HG03558 (cell line): ENCODE data around the gene BAHD1.

Source experiments
- ATAC-seq: cut with Tn5 transposase; IDR thresholded peaks from one replicate; pipeline ENCODE4 v1.9.1; 2021; ENCODE audit warnings: moderate number of reproducible peaks; ENCODE audit not compliant: unreplicated experiment; ENCODE audit errors: extremely low read depth

Gene BAHD1

GRCh38 chr15:40489274-40490175 is 48.8 kb downstream of the BAHD1 start:
- no peak for ATAC-seq

GRCh38 chr15:40493089-40493840 is 52.5 kb downstream of the BAHD1 start:
- ATAC-seq: no peak

GRCh38 chr15:40495516-40495915 is 54.8 kb downstream of the BAHD1 start:
- ATAC-seq: no peak

GRCh38 chr15:40498418-40498817 is 57.7 kb downstream of the BAHD1 start:
- ATAC-seq: no peak

GRCh38 chr15:40498891-40499290 is 58.1 kb downstream of the BAHD1 start:
- no peak for ATAC-seq

- no peak for ATAC-seq
Observed at GRCh38 chr15:40499931-40500330, 59.2 kb downstream of the BAHD1 start.

- no peak for ATAC-seq
Observed at GRCh38 chr15:40500568-40501330, 60.0 kb downstream of the BAHD1 start.

- no peak for ATAC-seq
Observed at GRCh38 chr15:40501487-40501886, 60.7 kb downstream of the BAHD1 start.

- ATAC-seq: no peak
Observed at GRCh38 chr15:40506964-40507571, 66.3 kb downstream of the BAHD1 start.

GRCh38 chr15:40508216-40508615 is 67.5 kb downstream of the BAHD1 start:
- no peak for ATAC-seq

- ATAC-seq: no peak
Observed at GRCh38 chr15:40510201-40510600, 69.4 kb downstream of the BAHD1 start.

GRCh38 chr15:40511093-40511471 is 70.3 kb downstream of the BAHD1 start:
- no peak for ATAC-seq

- no peak for ATAC-seq
Observed at GRCh38 chr15:40511472-40512133, 70.8 kb downstream of the BAHD1 start.

GRCh38 chr15:40512440-40512839 is 71.7 kb downstream of the BAHD1 start:
- no peak for ATAC-seq

- no peak for ATAC-seq
Observed at GRCh38 chr15:40513609-40514008, 72.9 kb downstream of the BAHD1 start.

- no peak for ATAC-seq
Observed at GRCh38 chr15:40516322-40516721, 75.6 kb downstream of the BAHD1 start.
